Measurements from ENCODE around the gene MCRS1.
A peak's percentile ranks its signal among the peaks of the same experiment; 100 is the strongest.

MCRS1 gene

DNA sequence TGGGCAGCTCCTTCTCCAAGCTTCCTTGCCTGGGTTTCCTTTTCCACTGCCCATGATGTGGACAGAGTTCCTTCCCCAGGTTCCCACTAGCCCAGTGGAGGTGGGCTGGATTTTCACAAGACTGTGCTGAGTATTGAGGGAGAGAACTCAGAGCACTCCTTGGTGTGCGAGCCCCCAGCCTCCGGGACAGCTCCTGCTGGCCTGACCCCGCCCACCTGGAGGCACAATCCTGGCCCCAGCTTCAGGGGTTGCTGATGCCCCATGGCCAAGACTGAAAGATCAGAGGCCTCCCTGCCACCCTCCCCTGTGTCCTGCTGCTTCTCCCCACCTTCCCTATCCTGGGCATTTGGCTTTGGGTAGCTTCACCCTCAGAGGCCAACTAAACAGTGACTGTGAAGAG, 21.5 kb downstream of the MCRS1 start:
- no peak overlapping the region for H3K27ac Mint-ChIP-seq

DNA sequence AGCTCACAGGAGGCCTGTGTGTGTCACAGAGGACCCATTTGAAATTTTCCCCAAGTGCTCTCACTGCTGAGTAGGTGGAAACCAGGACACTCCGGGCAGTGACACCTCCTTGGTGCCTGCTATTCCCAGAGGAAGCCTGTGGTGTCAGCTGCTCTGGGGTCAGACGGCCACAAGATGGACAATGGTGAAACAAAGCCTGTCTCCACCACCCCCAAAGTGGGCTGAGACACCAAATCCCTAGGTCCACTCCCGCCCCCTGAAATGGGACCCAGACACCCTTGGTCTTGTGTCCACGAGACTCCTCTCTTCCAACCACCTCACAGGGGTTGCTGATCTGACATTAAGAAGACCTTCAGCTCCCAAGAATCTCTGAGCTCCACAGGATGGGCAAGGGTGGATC, 22.1 kb downstream of the MCRS1 start:
- Mint-ChIP-seq H3K27me3 (ENCODE audit: low read depth) (peaks cover 37% of the 10 kb centered on the region), H3K27ac (no peak overlapping the region), H3K4me3 (no peak overlapping the region), H3K36me3 (ENCODE audit: low read depth) (no peaks in the 10 kb centered on the region), H3K4me1 (ENCODE audit: low read depth) (peaks cover 14% of the 10 kb centered on the region), H3K9me3 (no peaks in the 10 kb centered on the region)
- no peak for DNase-seq (ENCODE audit: low spot score)

More for the DNA sequence above, 21.5 kb downstream of the MCRS1 start:
- Mint-ChIP-seq H3K27me3 (ENCODE audit: low read depth) (peaks cover 31% of the 10 kb centered on the region), H3K4me1 (ENCODE audit: low read depth) (peaks cover 10% of the 10 kb centered on the region), H3K36me3 (ENCODE audit: low read depth) (no peaks in the 10 kb centered on the region), H3K9me3 (no peaks in the 10 kb centered on the region), H3K4me3 (no peak overlapping the region)
- DNase-seq (ENCODE audit: low spot score): no peak

DNA sequence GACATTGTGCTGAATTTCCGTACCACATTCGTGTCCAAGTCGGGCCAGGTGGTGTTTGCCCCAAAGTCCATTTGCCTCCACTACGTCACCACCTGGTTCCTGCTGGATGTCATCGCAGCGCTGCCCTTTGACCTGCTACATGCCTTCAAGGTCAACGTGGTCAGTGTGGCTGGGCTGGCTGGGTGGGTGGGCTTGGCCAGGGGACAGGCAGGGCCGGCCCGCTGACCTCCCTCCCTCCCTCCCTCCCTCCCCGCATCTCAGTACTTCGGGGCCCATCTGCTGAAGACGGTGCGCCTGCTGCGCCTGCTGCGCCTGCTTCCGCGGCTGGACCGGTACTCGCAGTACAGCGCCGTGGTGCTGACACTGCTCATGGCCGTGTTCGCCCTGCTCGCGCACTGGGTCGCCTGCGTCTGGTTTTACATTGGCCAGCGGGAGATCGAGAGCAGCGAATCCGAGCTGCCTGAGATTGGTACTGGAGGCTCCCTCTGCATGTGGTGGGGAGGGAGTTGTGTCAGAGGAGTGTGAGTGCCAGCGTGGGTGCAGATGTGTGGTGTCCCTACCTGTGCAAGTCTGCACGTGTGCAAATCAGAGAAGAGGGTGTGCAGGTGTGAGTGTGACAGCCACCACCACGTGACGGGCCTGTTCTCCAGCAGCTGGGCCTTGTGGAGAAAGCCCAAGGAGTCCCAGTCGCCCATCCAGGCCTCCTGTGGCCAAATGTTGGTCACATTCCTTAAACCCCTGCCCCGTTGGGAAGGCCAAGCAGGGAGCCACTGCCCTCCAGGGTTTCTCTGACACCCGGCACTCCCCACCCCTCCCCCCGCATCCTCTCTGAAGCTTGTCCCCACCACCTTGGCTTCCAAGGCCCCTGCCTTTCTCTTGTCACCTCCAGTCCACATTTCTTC, 23.8 kb downstream of the MCRS1 start:
- no peak for DNase-seq (ENCODE audit: low spot score)
- Mint-ChIP-seq H3K4me1 (ENCODE audit: low read depth) (peaks cover 22% of the 10 kb centered on the region), H3K4me3 (no peak overlapping the region), H3K36me3 (ENCODE audit: low read depth) (no peaks in the 10 kb centered on the region), H3K27ac (no peak overlapping the region), H3K9me3 (no peaks in the 10 kb centered on the region), H3K27me3 (ENCODE audit: low read depth) (peaks cover 51% of the 10 kb centered on the region)

DNA sequence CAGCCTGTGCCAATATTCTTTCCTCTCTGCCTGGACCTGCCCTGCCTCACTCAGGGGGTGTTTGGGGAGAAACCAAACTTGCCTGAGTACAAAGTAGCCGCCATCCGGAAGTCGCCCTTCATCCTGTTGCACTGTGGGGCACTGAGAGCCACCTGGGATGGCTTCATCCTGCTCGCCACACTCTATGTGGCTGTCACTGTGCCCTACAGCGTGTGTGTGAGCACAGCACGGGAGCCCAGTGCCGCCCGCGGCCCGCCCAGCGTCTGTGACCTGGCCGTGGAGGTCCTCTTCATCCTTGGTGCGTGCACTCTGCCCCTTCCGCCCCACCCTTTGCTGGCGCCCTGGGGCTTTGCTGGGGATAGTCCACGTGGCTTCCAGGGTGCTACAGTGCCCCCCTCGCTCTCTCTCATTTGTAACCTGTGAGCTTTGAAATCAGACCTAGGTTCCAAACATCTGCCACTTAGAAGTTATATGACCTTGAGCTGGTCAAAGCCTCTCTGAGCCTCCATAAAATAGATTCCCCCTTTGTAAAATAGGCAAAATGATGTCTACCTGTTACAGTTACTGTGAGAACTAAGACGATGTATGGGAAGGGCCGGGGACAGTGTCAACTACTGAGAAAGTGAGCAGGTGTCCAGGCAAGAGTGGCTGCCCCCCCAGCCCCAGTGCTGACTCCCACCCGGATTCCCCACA, 24.6 kb downstream of the MCRS1 start:
- no peaks in the 10 kb centered on the region for H3K36me3 Mint-ChIP-seq (ENCODE audit: low read depth)
- peaks cover 46% of the 10 kb centered on the region for H3K27me3 Mint-ChIP-seq (ENCODE audit: low read depth)
- no peaks in the 10 kb centered on the region for H3K9me3 Mint-ChIP-seq

DNA sequence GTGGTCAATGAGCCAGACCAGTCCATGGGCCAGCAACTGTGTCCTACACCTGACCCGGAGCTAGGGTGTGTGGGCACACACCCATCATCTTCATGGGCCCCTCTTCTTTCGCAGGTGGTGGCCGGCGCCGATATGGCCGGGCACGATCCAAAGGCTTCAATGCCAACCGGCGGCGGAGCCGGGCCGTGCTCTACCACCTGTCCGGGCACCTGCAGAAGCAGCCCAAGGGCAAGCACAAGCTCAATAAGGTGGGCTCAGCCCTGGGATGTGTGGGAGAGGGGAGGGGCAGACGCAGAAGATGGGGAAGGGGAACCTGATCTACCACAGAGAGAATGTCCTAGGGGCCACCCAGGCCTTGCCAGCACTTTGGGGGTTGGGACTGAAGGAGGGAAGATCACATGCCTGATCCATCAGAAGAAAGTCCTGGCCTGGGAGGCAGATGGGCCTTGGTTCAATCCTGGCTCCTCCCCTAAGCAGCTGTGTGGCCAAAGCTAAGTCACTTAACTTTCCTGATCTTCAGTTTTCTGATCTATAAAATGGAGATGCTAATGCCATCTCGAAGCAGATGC, 25.3 kb downstream of the MCRS1 start:
- Mint-ChIP-seq H3K36me3 (ENCODE audit: low read depth) (no peaks in the 10 kb centered on the region), H3K27ac (no peak overlapping the region), H3K27me3 (ENCODE audit: low read depth) (peaks cover 45% of the 10 kb centered on the region), H3K9me3 (no peaks in the 10 kb centered on the region), H3K4me1 (ENCODE audit: low read depth) (peaks cover 20% of the 10 kb centered on the region), H3K4me3 (no peak overlapping the region)
- no peak for DNase-seq (ENCODE audit: low spot score)

More for the DNA sequence above, 24.6 kb downstream of the MCRS1 start:
- Mint-ChIP-seq H3K4me1 (ENCODE audit: low read depth) (peaks cover 22% of the 10 kb centered on the region), H3K27ac (no peak overlapping the region), H3K4me3 (no peak overlapping the region)
- no peak for DNase-seq (ENCODE audit: low spot score)

DNA sequence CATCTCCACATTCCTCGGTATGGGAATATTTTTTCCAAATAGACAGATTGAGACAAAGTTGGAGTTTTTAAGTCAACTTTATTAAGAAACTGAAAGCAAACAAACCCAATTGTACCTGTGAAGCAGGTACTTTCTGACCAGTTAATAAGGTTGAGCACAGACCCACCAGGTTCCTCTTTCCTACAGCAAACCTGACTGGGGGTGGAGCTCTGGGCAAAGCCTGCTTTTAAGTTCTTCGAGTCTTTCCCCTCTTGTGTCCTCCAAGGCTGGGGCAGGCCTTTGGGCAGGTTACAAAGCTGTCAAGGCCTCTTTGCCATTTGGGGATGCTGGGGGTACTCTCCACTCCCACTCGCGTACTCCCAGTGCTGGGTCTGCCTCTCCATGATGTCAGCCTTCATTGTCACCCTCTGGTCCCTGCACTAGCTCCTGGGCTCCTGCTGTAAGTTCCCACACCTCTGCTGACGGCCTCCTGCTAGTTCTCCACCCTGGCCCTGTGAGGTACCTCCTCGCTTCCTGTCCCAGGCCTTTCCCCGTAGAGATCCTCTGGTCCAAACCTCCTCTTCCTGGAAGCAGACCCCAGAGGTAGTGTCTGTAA, 25.9 kb downstream of the MCRS1 start:
- no peaks in the 10 kb centered on the region for H3K9me3 Mint-ChIP-seq
- no peak for DNase-seq (ENCODE audit: low spot score)
- H3K27ac Mint-ChIP-seq: no peak overlapping the region
- peaks cover 47% of the 10 kb centered on the region for H3K27me3 Mint-ChIP-seq (ENCODE audit: low read depth)
- H3K4me3 Mint-ChIP-seq: no peak overlapping the region
- peaks cover 22% of the 10 kb centered on the region for H3K4me1 Mint-ChIP-seq (ENCODE audit: low read depth)
- no peaks in the 10 kb centered on the region for H3K36me3 Mint-ChIP-seq (ENCODE audit: low read depth)

DNA sequence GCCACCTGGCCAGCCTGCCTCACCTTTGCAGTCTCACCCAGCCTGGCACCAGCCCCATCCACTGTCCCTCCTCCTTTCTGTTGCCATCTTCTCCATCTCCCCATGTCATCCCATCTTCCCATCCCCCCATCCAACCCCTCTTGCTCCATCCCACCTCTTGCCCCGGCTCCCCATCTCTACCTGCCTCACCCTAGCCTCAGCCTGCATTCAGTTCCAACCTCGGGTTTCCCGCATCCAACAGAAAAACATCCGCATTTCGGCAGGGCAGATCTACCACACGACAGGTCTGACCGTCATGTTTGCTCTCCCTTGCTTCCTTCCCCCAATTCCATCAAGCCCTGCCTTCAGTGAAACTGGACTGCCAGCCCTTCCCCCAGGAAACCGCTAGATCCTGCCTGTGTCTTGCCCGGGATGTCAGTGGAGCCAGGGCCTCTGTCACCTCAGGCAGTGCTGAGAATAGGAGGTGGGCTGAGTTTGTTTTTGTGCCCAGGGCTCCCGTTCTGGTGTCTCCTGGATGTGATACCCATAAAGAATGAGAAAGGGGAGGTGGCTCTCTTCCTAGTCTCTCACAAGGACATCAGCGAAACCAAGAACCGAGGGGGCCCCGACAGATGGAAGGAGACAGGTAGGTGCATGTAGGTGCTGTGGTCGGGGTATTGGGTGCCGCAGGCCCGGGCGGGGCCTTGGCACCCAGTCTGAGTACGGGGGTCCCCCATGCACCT, 26.6 kb downstream of the MCRS1 start:
- Mint-ChIP-seq H3K4me3 (peak overlapping the region; percentile 13), H3K9me3 (no peaks in the 10 kb centered on the region), H3K4me1 (ENCODE audit: low read depth) (peaks cover 22% of the 10 kb centered on the region), H3K36me3 (ENCODE audit: low read depth) (no peaks in the 10 kb centered on the region), H3K27me3 (ENCODE audit: low read depth) (peaks cover 55% of the 10 kb centered on the region), H3K27ac (no peak overlapping the region)
- no peak for DNase-seq (ENCODE audit: low spot score)

DNA sequence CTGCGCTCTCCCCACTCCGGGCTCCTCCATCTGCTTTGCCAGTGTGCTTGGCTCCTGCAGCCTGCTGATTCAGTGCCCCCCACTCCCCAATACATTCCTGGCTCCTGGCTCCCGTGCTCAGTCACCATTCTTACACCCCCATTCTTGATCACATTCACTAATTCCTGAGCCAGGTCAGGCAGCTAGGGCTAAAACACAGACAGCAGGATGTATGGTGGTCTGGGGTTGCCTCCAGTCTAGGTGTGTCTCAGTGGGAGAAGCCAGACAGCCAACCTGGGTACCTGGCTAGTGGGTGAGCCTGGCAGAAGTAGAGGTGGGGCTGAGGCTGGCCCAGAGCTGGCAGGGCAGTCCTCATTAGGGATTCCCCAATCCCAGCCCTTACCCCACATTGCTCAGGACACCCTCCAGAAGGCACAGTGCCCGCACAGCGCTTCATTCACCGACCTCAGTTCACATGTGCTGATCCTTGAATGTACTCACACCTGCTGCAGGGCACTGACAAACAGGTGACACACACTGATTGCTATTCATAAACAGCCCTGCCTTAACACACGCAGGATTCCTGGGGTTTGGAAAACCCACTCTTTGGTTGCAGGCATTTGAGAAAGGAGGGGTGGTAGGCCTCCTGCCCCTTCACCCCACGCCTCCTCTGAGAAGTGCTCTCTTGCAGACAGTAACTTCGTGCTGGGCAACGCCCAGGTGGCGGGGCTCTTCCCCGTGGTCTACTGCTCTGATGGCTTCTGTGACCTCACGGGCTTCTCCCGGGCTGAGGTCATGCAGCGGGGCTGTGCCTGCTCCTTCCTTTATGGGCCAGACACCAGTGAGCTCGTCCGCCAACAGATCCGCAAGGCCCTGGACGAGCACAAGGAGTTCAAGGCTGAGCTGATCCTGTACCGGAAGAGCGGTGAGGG, 27.5 kb downstream of the MCRS1 start:
- Mint-ChIP-seq H3K27me3 (ENCODE audit: low read depth) (peaks cover 63% of the 10 kb centered on the region), H3K36me3 (ENCODE audit: low read depth) (no peaks in the 10 kb centered on the region), H3K9me3 (no peaks in the 10 kb centered on the region), H3K4me3 (peak overlapping the region; percentile 76), H3K27ac (no peak overlapping the region), H3K4me1 (ENCODE audit: low read depth) (peaks cover 22% of the 10 kb centered on the region)
- no peak for DNase-seq (ENCODE audit: low spot score)

DNA sequence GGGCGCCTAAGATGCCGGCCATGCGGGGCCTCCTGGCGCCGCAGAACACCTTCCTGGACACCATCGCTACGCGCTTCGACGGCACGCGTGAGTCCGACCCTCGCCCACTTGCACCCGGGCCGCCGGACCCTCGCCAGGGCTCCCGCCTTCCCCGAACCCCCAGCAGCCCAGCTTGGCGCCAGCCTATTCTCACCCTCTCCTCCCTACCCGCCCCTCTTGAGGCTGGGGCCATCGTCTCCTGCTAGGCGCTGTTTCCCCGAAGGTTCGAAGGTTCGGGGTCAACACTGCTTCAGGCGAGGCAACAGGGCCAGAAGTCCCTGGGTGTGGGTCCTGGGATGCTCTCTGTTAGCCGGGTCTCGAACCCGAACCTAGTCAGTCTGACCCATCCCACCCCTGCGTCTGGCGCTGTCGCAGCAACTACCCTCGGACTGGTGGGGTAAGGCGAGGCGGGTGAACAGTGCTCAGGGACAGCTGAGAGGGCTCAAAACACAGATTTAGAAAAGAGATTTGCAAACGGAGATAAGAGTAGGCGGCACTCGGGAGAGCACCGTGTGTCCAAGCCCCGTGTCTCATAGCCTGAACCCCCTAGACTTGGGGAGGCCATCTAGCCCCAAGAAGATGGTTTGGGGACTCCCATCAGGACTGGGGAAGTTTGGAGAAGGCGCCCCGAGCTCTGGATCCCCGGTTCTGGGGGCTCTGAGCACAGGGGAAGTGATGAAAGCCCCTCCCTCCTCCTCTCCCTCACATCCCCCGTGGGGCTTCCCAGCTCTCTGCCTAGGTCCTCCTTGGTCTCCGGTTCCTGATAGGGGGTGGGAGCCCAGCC, 28.3 kb downstream of the MCRS1 start:
- DNase-seq (ENCODE audit: low spot score): no peak
- H3K4me1 Mint-ChIP-seq (ENCODE audit: low read depth): peaks cover 18% of the 10 kb centered on the region
- no peak overlapping the region for H3K27ac Mint-ChIP-seq
- H3K27me3 Mint-ChIP-seq (ENCODE audit: low read depth): peaks cover 63% of the 10 kb centered on the region
- no peaks in the 10 kb centered on the region for H3K9me3 Mint-ChIP-seq
- H3K4me3 Mint-ChIP-seq: peak overlapping the region; percentile 76
- no peaks in the 10 kb centered on the region for H3K36me3 Mint-ChIP-seq (ENCODE audit: low read depth)

DNA sequence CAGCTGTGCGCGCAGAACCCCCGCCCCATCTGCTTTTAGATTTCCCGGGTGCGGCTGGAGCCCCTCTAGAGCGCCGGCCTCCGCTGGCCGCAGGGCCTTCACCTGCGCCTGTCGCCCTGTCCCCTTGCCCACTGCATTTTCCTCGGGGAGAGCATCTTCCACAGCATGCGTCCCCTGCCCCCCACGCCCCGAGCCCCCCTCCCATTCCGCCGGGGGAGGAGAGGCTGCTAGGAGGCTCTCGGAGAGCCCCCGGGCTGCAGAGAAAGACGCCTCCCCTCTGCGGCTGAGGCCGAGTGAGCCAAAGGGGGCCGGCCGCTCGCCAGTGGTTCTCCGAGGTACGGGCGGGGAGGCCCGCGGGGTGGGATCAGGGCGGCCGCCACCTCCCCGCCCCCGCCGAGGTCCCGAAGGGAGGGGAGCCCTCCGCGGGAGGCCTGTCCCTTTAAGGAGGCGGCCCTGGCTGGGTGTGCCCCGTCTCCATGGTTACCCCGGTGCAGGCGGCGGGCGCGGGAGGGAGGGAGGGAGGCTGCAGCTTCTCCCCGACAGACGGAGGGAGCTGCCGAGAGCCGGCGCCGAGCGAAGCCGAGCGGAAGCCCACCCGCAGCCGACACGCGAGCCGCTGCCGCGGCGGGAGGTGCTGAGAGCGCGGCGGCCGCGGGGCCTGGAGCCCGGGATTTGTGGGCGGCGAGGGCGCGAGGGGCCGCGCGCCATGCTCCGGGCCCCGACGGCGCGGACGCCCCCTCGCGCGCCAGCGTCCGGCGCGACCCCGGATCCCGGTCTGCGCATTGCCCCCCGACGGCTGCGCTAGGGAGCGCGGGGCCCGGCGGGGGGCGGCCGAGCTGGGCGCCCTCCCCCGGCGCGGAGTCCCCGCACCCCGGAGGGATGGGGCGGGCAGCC, 29.2 kb downstream of the MCRS1 start, which contains the start of gene KCNH3:
KCNH3 (plus strand) TSS at position 521 of the 894 bp plus-strand sequence. CDS start 387 bp downstream, outside the sequence.
- Mint-ChIP-seq H3K4me1 (ENCODE audit: low read depth) (peaks cover 18% of the 10 kb centered on the region), H3K9me3 (no peaks in the 10 kb centered on the region), H3K36me3 (ENCODE audit: low read depth) (no peaks in the 10 kb centered on the region), H3K27ac (no peak within 1 kb of the TSS), H3K4me3 (peak within 1 kb of the TSS; percentile 77), H3K27me3 (ENCODE audit: low read depth) (peaks cover 62% of the 10 kb centered on the region)
- DNase-seq (ENCODE audit: low spot score): peak; percentile 75

DNA sequence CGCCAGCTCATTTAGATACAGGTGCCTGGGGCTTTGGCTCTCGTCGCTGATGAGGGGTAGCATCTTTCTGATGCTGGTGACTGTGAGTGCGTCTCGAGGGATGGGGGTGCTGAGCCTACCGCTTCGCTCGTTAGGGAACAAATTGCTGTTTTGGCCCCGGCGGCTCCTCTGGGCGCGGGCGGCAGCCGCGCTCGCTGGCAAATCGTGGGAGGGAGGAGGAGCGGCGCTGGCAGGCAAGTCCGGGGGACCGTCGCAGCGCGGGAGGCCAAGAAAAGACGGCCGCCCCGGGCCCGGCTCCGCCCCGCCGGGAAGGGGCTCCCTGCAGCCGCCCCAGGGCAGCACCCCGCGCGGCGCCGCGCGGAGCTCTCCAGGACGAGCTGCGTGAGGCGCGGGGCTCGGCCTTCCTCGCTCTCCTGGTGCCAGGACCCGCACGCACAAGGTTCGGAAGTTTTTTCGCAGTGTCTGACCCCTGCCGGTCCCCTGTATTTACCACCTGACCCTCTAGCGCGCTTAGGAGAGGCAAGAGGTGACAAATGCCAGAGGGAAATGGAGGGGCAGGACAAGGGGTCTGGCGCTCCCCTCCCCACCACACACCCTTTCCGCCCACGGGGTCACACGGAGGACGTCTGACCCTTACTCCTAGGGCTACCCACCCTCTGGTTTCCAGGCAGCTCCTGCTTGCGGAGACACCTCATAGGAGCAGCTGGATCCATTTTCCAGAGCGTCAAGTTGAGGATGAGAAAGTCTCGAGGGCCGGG, 30.0 kb downstream of the MCRS1 start:
- DNase-seq (ENCODE audit: low spot score): peak; percentile 39
- Mint-ChIP-seq H3K36me3 (ENCODE audit: low read depth) (no peaks in the 10 kb centered on the region), H3K27me3 (ENCODE audit: low read depth) (peaks cover 57% of the 10 kb centered on the region), H3K9me3 (no peaks in the 10 kb centered on the region), H3K27ac (no peak overlapping the region), H3K4me3 (peak overlapping the region; percentile 77), H3K4me1 (ENCODE audit: low read depth) (peaks cover 15% of the 10 kb centered on the region)

Measured in T-helper 2 cell treated with Interferon-gamma antibody and Interleukin-4, amounts not matched to agents 5 μg/mL and 100 μg/mL, for 36 hours (primary cell).